ENCODE data around the gene UFSP2. TPM values are rescaled to one million over a fixed set of nuclear protein-coding genes. Genes with fewer than 3 reads are reported as not detected.

The UFSP2 gene
- total RNA-seq, 1 donor from 2014 or later: 39.6 TPM

GRCh38 chr4:185352741-185353140, 73.0 kb downstream of the UFSP2 start:
- no peak for DNase-seq (ENCODE audit: low read depth)

- DNase-seq (ENCODE audit: low read depth): no peak
Observed at GRCh38 chr4:185352202-185352601, 73.6 kb downstream of the UFSP2 start.

- no peak for DNase-seq (ENCODE audit: low read depth)
Observed at GRCh38 chr4:185351691-185352090, 74.1 kb downstream of the UFSP2 start.

Other genes starting within 250 kb of the UFSP2 start
- gene CFAP97, start 222.0 kb downstream of the UFSP2 start, total RNA-seq: 37.7 and 38.9 TPM in 2 replicates
- 33.2 and 40.3 TPM in 2 replicates for gene SNX25, start 216.4 kb downstream of the UFSP2 start, total RNA-seq
- 1.3 TPM in 1 of 2 replicates, not detected in the other for gene LRP2BP, start 30.0 kb downstream of the UFSP2 start, total RNA-seq
- 4.9 and 10.6 TPM in 2 replicates for gene ANKRD37, start 29.1 kb downstream of the UFSP2 start, total RNA-seq
- gene CCDC110, start 45.8 kb upstream of the UFSP2 start, total RNA-seq: 0.87 and 4.4 TPM in 2 replicates
- gene PDLIM3, start 109.5 kb upstream of the UFSP2 start, total RNA-seq: 2.0 and 6.1 TPM in 2 replicates

Measured in renal cortical epithelial cell (primary cell).